ENCODE data around the gene A2M.

A2M gene

GRCh38 chr12:9079883-9080675 is 35.6 kb downstream of the A2M start:
- Histone ChIP-seq H3K9me3 (no peaks in the 10 kb centered on the region), H3K36me3 (no peaks in the 10 kb centered on the region), H3K27me3 (no peaks in the 10 kb centered on the region), H3K4me1 (no peaks in the 10 kb centered on the region), H3K4me3 (ENCODE audit: low read depth, low read length) (no peak overlapping the region)
- DNase-seq, result no peak
- TF ChIP-seq CTCF (IDR thresholded peaks at IDR 0.05; ENCODE audit: low read depth, low read length), result no peak

- TF ChIP-seq CTCF (IDR thresholded peaks at IDR 0.05; ENCODE audit: low read depth, low read length), result no peak
- Histone ChIP-seq H3K27me3 (no peaks in the 10 kb centered on the region), H3K4me1 (no peaks in the 10 kb centered on the region)
These were observed 36.6 kb downstream of the A2M start for GRCh38 chr12:9079082-9079481.

GRCh38 chr12:9077152-9078031 is 38.3 kb downstream of the A2M start:
- Histone ChIP-seq H3K27me3 (no peaks in the 10 kb centered on the region), H3K9me3 (no peaks in the 10 kb centered on the region), H3K4me1 (no peaks in the 10 kb centered on the region), H3K4me3 (ENCODE audit: low read depth, low read length) (no peak overlapping the region), H3K36me3 (no peaks in the 10 kb centered on the region)
- no peak for TF ChIP-seq CTCF (IDR thresholded peaks at IDR 0.05; ENCODE audit: low read depth, low read length)
- DNase-seq, result no peak

More at GRCh38 chr12:9079082-9079481, 36.6 kb downstream of the A2M start:
- H3K9me3 ChIP-seq, result no peaks in the 10 kb centered on the region
- no peaks in the 10 kb centered on the region for H3K36me3 ChIP-seq
- no peak for DNase-seq
- H3K4me3 ChIP-seq (ENCODE audit: low read depth, low read length), result no peak overlapping the region

- DNase-seq, result no peak
- no peaks in the 10 kb centered on the region for H3K27me3 ChIP-seq
- no peak for TF ChIP-seq CTCF (IDR thresholded peaks at IDR 0.05; ENCODE audit: low read depth, low read length)
These were observed 39.0 kb downstream of the A2M start for GRCh38 chr12:9076733-9077132.

GRCh38 chr12:9075138-9075535 is 40.6 kb downstream of the A2M start:
- no peaks in the 10 kb centered on the region; the same call in none of the 2 replicates for H3K27me3 ChIP-seq
- H3K36me3 ChIP-seq, result no peaks in the 10 kb centered on the region
- no peak for TF ChIP-seq CTCF (IDR thresholded peaks at IDR 0.05; ENCODE audit: low read depth, low read length)
- DNase-seq, result no peak
- H3K9me3 ChIP-seq, result no peaks in the 10 kb centered on the region
- no peak overlapping the region for H3K4me3 ChIP-seq (ENCODE audit: low read depth, low read length)
- H3K4me1 ChIP-seq, result no peaks in the 10 kb centered on the region

More at GRCh38 chr12:9076733-9077132, 39.0 kb downstream of the A2M start:
- Histone ChIP-seq H3K4me1 (no peaks in the 10 kb centered on the region), H3K36me3 (no peaks in the 10 kb centered on the region), H3K4me3 (ENCODE audit: low read depth, low read length) (no peak overlapping the region), H3K9me3 (no peaks in the 10 kb centered on the region)
